HL-60 (cell line): ENCODE measurements around the gene TXNIP.
A peak's percentile ranks its signal among the peaks of the same experiment; 100 is the strongest.

Experiments used
- DNase-seq, 2 experiments: peaks; one replicate each; pipeline ENCODE4 v3.0.0-alpha.2; 2010 to 2020; ENCODE audit warnings: low read depth in 1 of 2, low spot score in 1 of 2
- H3K27ac ChIP-seq: fragments of 250-450 bp; sonication (Bioruptor Pico); replicated peaks from 2 replicates; pipeline ENCODE4 v1.5.1; 2020; ENCODE audit warnings: mild to moderate bottlenecking, moderate library complexity
- H3K27me3 ChIP-seq: fragments of 250-450 bp; sonication (Bioruptor Pico); 2 replicates; pipeline ENCODE4 v1.5.1; 2021; ENCODE audit warnings: mild to moderate bottlenecking, moderate library complexity; ENCODE audit not compliant: insufficient read depth, poor library complexity, severe bottlenecking
- H3K4me3 ChIP-seq: replicated peaks from 2 replicates; pipeline ENCODE4 v1.5.1; 2011; ENCODE audit warnings: mild to moderate bottlenecking, control low read depth, low read length; ENCODE audit not compliant: insufficient read depth
- CTCF ChIP-seq: IDR thresholded peaks from one replicate; pipeline ENCODE4 v1.5.1; 2011; ENCODE audit warnings: low read length, control low read depth, inconsistent platforms; ENCODE audit not compliant: insufficient read depth
- GABPA ChIP-seq: IDR thresholded peaks from 2 replicates; pipeline ENCODE4 v1.6.1; 2012; ENCODE audit warnings: low read depth
- POLR2AphosphoS5 ChIP-seq: IDR thresholded peaks from 2 replicates; pipeline ENCODE4 v1.6.1; 2012; ENCODE audit warnings: low read depth
- REST ChIP-seq: IDR thresholded peaks from 2 replicates; pipeline ENCODE4 v1.6.1; 2012; ENCODE audit warnings: low read depth; ENCODE audit not compliant: insufficient replicate concordance
- SPI1 ChIP-seq: IDR thresholded peaks from 2 replicates; pipeline ENCODE4 v1.6.1; 2012; ENCODE audit warnings: low read depth, mild to moderate bottlenecking, borderline replicate concordance

TXNIP gene

GRCh38 chr1:146035048-146035423 is 38.7 kb upstream of the TXNIP start:
- Histone ChIP-seq H3K27ac (no peak overlapping the region), H3K27me3 (no peaks in the 10 kb centered on the region), H3K4me3 (peak overlapping the region; percentile 89)
- no peak for TF ChIP-seq CTCF
- no peak for TF ChIP-seq REST
- no peak for TF ChIP-seq POLR2AphosphoS5
- no peak for TF ChIP-seq SPI1
- TF ChIP-seq GABPA = no peak
- DNase-seq = peak in 1 of 2 experiments; percentile 32

GRCh38 chr1:146032631-146033219 is 36.3 kb upstream of the TXNIP start:
- no peak overlapping the region for H3K27ac ChIP-seq
- no peaks in the 10 kb centered on the region for H3K27me3 ChIP-seq
- peak; percentile 35 to 51 for DNase-seq
- peak; percentile 39 for TF ChIP-seq CTCF
- TF ChIP-seq POLR2AphosphoS5 = no peak
- no peak for TF ChIP-seq REST
- H3K4me3 ChIP-seq = no peak overlapping the region

GRCh38 chr1:146031476-146031875 is 35.1 kb upstream of the TXNIP start:
- Histone ChIP-seq H3K27me3 (no peaks in the 10 kb centered on the region), H3K27ac (no peak overlapping the region), H3K4me3 (no peak overlapping the region)
- TF ChIP-seq REST (no peak), SPI1 (no peak), POLR2AphosphoS5 (no peak), GABPA (no peak), CTCF (no peak)
- no peak for DNase-seq
